Measurements from ENCODE around the gene NRBF2. TPM values are rescaled to one million over a fixed set of nuclear protein-coding genes. Genes with fewer than 3 reads are reported as not detected.

Gene NRBF2
- total and polyA plus RNA-seq, 9 donors: 4.8 to 21.4 (median 12.9) TPM

GRCh38 chr10:63175534-63175933 lies 42.4 kb downstream of the NRBF2 start:
- no peaks in the 10 kb centered on the region for H3K9me3 ChIP-seq

GRCh38 chr10:63192826-63193225 lies 59.7 kb downstream of the NRBF2 start:
- no peak for DNase-seq
- 14 to 15% (median 14%) methylated on average over 1 of the region's 1 CpG for WGBS, 3 donors

More at GRCh38 chr10:63175534-63175933, 42.4 kb downstream of the NRBF2 start:
- no peak for TF ChIP-seq POLR2A (IDR thresholded peaks at IDR 0.05)
- TF ChIP-seq EP300 (IDR thresholded peaks at IDR 0.05): no peak
- TF ChIP-seq CTCF (IDR thresholded peaks at IDR 0.05): no peak
- intact Hi-C loops (cut with DNase I): no loop called here
- DNase-seq: no peak
- Histone ChIP-seq H3K4me3 (no peak overlapping the region), H3K4me1 (ENCODE audit: insufficient read depth) (peaks cover 4% of the 10 kb centered on the region), H3K27me3 (no peaks in the 10 kb centered on the region), H3K36me3 (no peaks in the 10 kb centered on the region), H3K27ac (no peak overlapping the region)
- 77 to 83% (median 79%) methylated on average over 1 of the region's 1 CpG for WGBS, 3 donors

GRCh38 chr10:63197344-63198092 lies 64.4 kb downstream of the NRBF2 start:
- H3K9me3 ChIP-seq: no peaks in the 10 kb centered on the region
- H3K36me3 ChIP-seq: no peaks in the 10 kb centered on the region

More at GRCh38 chr10:63192826-63193225, 59.7 kb downstream of the NRBF2 start:
- Histone ChIP-seq H3K27me3 (no peaks in the 10 kb centered on the region), H3K4me3 (no peak overlapping the region), H3K36me3 (no peaks in the 10 kb centered on the region), H3K9me3 (no peaks in the 10 kb centered on the region), H3K4me1 (ENCODE audit: insufficient read depth) (peaks cover 5% of the 10 kb centered on the region), H3K27ac (no peak overlapping the region)
- no peak for TF ChIP-seq CTCF (IDR thresholded peaks at IDR 0.05)
- no peak for TF ChIP-seq EP300 (IDR thresholded peaks at IDR 0.05)
- no peak for TF ChIP-seq POLR2A (IDR thresholded peaks at IDR 0.05)
- intact Hi-C loops (cut with DNase I): no loop called here

GRCh38 chr10:63199716-63200115 lies 66.6 kb downstream of the NRBF2 start:
- Histone ChIP-seq H3K27ac (no peak overlapping the region), H3K9me3 (no peaks in the 10 kb centered on the region), H3K4me3 (no peak overlapping the region), H3K27me3 (no peaks in the 10 kb centered on the region), H3K36me3 (no peaks in the 10 kb centered on the region), H3K4me1 (ENCODE audit: insufficient read depth) (peaks cover 7% of the 10 kb centered on the region)
- TF ChIP-seq CTCF (IDR thresholded peaks at IDR 0.05) (no peak), EP300 (IDR thresholded peaks at IDR 0.05) (no peak), POLR2A (IDR thresholded peaks at IDR 0.05) (no peak)
- no peak for DNase-seq
- WGBS, 3 donors: 92 to 96% (median 95%) methylated on average over 2 of the region's 2 CpGs
- intact Hi-C loops (cut with DNase I): loop anchor here in 1 of 4 donors (10.0 kb wide), 1 partner anchor 265 kb away; no protein-coding TSS in a partner anchor

More at GRCh38 chr10:63197344-63198092, 64.4 kb downstream of the NRBF2 start:
- no peak overlapping the region for H3K4me3 ChIP-seq
- DNase-seq: no peak
- no peaks in the 10 kb centered on the region for H3K27me3 ChIP-seq
- peaks cover 7% of the 10 kb centered on the region for H3K4me1 ChIP-seq (ENCODE audit: insufficient read depth)
- WGBS, 3 donors: 18 to 21% (median 20%) methylated on average over 2 of the region's 2 CpGs
- intact Hi-C loops (cut with DNase I): no loop called here
- peak overlapping the region in 1 of 2 donors; percentile 41 for H3K27ac ChIP-seq
- TF ChIP-seq CTCF (IDR thresholded peaks at IDR 0.05) (no peak), EP300 (IDR thresholded peaks at IDR 0.05) (no peak), POLR2A (IDR thresholded peaks at IDR 0.05) (no peak)

Data from ovary (tissue), 9 donors.